ENCODE results near the gene PTPRE.

- TF ChIP-seq YY1 (IDR thresholded peaks at IDR 0.05; ENCODE audit: insufficient read depth, insufficient read length) (no peak), SUZ12 (IDR thresholded peaks at IDR 0.05; ENCODE audit: extremely low read depth, insufficient read depth, insufficient read length) (no peak)
These were observed 39.2 kb downstream of the PTPRE start for GRCh38 chr10:127945948-127946711.
